Right lobe of liver (tissue), 6 donors: ENCODE data around the gene ADGRB3. TPM values are rescaled to one million over a fixed set of nuclear protein-coding genes. Genes with fewer than 3 reads are reported as not detected.
"Not testable (repeated sequence)": the region's sequence is repeated elsewhere in the genome, so short reads cannot be mapped to it uniquely, and the experiment has no call there.

ENCODE experiments used
- ATAC-seq, 4 donors: fragments of 200-7000 bp; cut with Tn5 transposase; one replicate each; pipeline ENCODE4 v1.9.1; 2020; ENCODE audit warnings: mild to moderate bottlenecking in 4 of 4, moderate library complexity in 4 of 4
- DNase-seq, 3 donors: peaks; one replicate each; pipeline ENCODE4 v3.0.0-alpha.2; 2020
- H3K27ac ChIP-seq, 3 donors: fragments of 200-600 bp; one replicate each; pipeline ENCODE4 v1.8.0; 2022
- H3K27me3 ChIP-seq, 2 donors: fragments of 200-600 bp; one replicate each; pipeline ENCODE4 v1.8.0; 2022
- H3K36me3 ChIP-seq, 4 donors: fragments of 200-600 bp; sonication (generic) in 1 of 4; one replicate each; pipeline versions ENCODE4 v1.5.1 to v1.8.0; 2017 to 2022; ENCODE audit warnings: control low read depth in 1 of 4
- H3K4me1 ChIP-seq, 4 donors: fragments of 200-600 bp; sonication (generic) in 1 of 4; one replicate each; pipeline versions ENCODE4 v1.5.1 to v1.8.0; 2017 to 2022; ENCODE audit warnings: control low read depth in 1 of 4
- H3K4me3 ChIP-seq, 3 donors: fragments of 200-600 bp; one replicate each; pipeline ENCODE4 v1.8.0; 2022
- H3K9me3 ChIP-seq, 4 donors: fragments of 200-600 bp; sonication (generic) in 1 of 4; one replicate each; pipeline versions ENCODE4 v1.5.1 to v1.8.0; 2017 to 2022; ENCODE audit warnings: control low read depth in 1 of 4
- CTCF ChIP-seq, 4 donors: fragments of 200-600 bp in 3 of 4; fragments of 450-650 bp in 1 of 4; IDR thresholded peaks; one replicate each; pipeline versions ENCODE4 v1.5.1 to v1.8.0; 2016 to 2022; ENCODE audit warnings: antibody characterized with exemption in 4 of 4, mild to moderate bottlenecking in 2 of 4
- POLR2A ChIP-seq: fragments of 450-650 bp; IDR thresholded peaks from one replicate; pipeline ENCODE4 v1.6.1; 2017; ENCODE audit warnings: antibody characterized with exemption, mild to moderate bottlenecking
- WGBS: methylation state at CpG from one replicate; pipeline ENCODE4 v1.1.6; 2018; ENCODE audit warnings: low coverage, low lambda C conversion rate; ENCODE audit not compliant: insufficient coverage; ENCODE audit errors: missing lambda C conversion rate; 5-methylcytosine and 5-hydroxymethylcytosine counted together
- intact Hi-C, 2 donors: fragments of 100-400 bp; cut with DNase I; formaldehyde crosslinking; loops; one replicate each; pipeline versions ENCODE4 v1.11.2 to v1.14.1; 2022
- total RNA-seq, 6 experiments: library from RNA; depleted of rRNA in 2 of 6; stranded (reverse); fragments of >200 nt in 2 of 6; fragmentation: NEBNext Ultra II Directional in 3 of 6; extraction: Animal tissue kit (Norgen Biotek cat#: 25700) in 3 of 6; gene quantifications; one replicate each; pipeline versions ENCODE4 v1.1.0 to v1.2.4, GENCODE V29; 2016 to 2023
- donor health status: DM: no; HTN: yes; CAD: no.
- donor health status: DM: no; HTN: no; CAD: no.
- donor health status: DM: no; HTN: no; CAD: no.
- donor health status: DM: no; HTN: yes; CAD: no.
- donor health status: DM: no; HTN: yes; CAD: no.

Gene ADGRB3
- total RNA-seq, 6 experiments from 2014 or later, result 0.18 to 0.42 (median 0.24) TPM

DNA sequence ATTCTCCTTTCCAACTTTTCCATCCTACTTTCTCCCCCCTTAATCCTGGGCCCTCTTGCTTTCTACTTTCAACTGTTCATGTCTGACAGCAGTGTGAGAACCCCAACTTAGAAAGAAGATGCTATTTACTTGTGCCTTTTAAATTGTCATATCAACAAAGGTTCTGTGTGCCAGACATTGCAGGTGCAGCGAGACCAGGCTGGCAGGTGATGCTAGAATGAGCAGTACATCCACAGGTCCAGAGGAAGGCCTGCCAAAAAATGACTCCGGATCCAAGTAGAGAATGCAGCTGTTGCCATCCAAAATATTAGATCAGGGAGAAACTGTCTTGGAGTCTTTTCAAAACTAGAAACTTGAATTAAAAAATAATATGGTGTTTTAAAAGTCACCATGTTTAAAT, 651.2 kb downstream of the ADGRB3 start:
- no peak for TF ChIP-seq POLR2A
- TF ChIP-seq CTCF (IDR thresholded peaks at IDR 0.05), result no peak
- Histone ChIP-seq H3K27ac (no peak overlapping the region), H3K27me3 (no peaks in the 10 kb centered on the region), H3K36me3 (no peaks in the 10 kb centered on the region), H3K9me3 (no peaks in the 10 kb centered on the region), H3K4me3 (no peak overlapping the region), H3K4me1 (no peaks in the 10 kb centered on the region)
- intact Hi-C loops, result no loop called here
- 55% methylated on average over 2 of the region's 2 CpGs for WGBS
- ATAC-seq (no peak), DNase-seq (no peak)

GRCh38 chr6:69288198-69288597, 653.1 kb downstream of the ADGRB3 start:
- H3K4me3 ChIP-seq, DNase-seq, intact Hi-C loops, H3K27ac ChIP-seq, H3K36me3 ChIP-seq, H3K9me3 ChIP-seq, ATAC-seq, H3K4me1 ChIP-seq, H3K27me3 ChIP-seq: not testable (repeated sequence)
- WGBS, result 70% methylated on average over 4 of the region's 5 CpGs

DNA sequence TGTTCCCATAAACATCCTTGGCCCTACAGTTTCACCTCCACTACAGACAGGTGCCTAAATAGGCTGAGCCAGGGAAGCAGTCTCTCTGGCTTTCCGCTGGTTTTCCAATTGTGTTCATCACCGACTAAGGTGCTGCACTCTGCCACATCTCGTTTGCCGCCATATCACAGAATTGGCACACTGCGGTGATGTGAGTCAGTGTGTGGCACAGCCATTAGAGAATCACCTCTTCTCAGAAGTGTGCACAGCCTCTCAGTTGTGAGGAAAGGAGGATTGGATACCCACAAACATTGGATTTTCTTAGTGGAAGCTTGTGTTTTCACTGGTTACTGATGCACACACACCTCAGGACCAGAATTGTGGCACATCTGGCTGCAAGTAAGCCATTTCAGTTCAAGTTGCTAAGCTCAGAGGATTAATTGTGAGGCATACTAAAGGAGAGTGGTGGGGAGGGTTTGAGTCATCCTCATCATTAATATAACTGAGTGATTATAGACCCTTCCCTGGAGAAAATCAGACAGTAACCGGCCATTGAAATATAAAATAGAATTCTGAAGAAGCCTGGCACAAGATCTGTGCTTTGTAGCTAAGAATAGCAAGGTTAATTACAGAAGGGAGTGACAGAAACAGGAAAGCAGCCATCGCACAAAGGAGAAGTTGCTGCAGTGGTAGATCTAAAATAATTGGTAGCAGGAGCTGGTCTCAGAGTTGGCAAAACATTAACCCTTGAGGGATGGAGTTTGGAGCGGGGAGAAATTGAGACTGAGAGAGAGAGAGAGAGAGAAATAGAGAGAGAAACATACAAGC, 654.8 kb downstream of the ADGRB3 start:
- Histone ChIP-seq H3K27ac (no peak overlapping the region), H3K4me1 (no peaks in the 10 kb centered on the region), H3K36me3 (no peaks in the 10 kb centered on the region), H3K4me3 (no peak overlapping the region), H3K27me3 (no peaks in the 10 kb centered on the region), H3K9me3 (no peaks in the 10 kb centered on the region)
- ATAC-seq (no peak), DNase-seq (no peak)
- WGBS, result 58% methylated on average over 8 of the region's 8 CpGs
- no peak for TF ChIP-seq CTCF (IDR thresholded peaks at IDR 0.05)
- no peak for TF ChIP-seq POLR2A
- intact Hi-C loops, result no loop called here

DNA sequence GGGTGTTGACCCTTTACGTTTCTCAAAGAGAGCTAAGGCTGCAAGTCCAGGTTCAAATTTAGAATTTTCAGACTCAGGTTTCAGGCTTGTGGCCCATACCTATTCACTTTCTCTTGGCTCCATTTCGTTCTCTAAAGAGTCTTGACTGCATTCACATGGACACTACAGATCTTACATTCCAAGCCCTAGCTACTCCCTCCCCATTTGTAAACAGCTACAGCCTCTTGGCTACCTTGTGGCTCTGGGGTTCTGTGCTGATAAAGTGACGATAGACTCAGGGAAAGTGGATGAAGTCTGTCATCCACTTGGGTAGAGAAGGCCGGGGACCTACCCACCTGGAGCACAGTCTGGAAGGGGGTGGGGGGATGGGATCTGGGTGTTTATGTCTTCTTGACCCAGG, 658.4 kb downstream of the ADGRB3 start:
- Histone ChIP-seq H3K36me3 (no peaks in the 10 kb centered on the region), H3K4me1 (no peaks in the 10 kb centered on the region), H3K27ac (no peak overlapping the region), H3K9me3 (no peaks in the 10 kb centered on the region), H3K4me3 (no peak overlapping the region), H3K27me3 (no peaks in the 10 kb centered on the region)
- intact Hi-C loops, result no loop called here
- ATAC-seq (no peak), DNase-seq (no peak)
- TF ChIP-seq CTCF (IDR thresholded peaks at IDR 0.05) (no peak), POLR2A (no peak)
- 16% methylated on average over 4 of the region's 4 CpGs for WGBS

- no peaks in the 10 kb centered on the region for H3K4me1 ChIP-seq
- no peak for TF ChIP-seq CTCF (IDR thresholded peaks at IDR 0.05)
- no peak for TF ChIP-seq POLR2A
- no peak for ATAC-seq
- no peak overlapping the region for H3K27ac ChIP-seq
- 54% methylated on average over 5 of the region's 5 CpGs for WGBS
- no peaks in the 10 kb centered on the region for H3K9me3 ChIP-seq
- H3K27me3 ChIP-seq, result no peaks in the 10 kb centered on the region
- H3K36me3 ChIP-seq, result no peaks in the 10 kb centered on the region
- DNase-seq, result no peak
- intact Hi-C loops, result no loop called here
- H3K4me3 ChIP-seq, result no peak overlapping the region
These were observed 659.3 kb downstream of the ADGRB3 start for GRCh38 chr6:69294407-69294806.
